ENCODE data around the gene KCNJ9.

KCNJ9 gene

DNA sequence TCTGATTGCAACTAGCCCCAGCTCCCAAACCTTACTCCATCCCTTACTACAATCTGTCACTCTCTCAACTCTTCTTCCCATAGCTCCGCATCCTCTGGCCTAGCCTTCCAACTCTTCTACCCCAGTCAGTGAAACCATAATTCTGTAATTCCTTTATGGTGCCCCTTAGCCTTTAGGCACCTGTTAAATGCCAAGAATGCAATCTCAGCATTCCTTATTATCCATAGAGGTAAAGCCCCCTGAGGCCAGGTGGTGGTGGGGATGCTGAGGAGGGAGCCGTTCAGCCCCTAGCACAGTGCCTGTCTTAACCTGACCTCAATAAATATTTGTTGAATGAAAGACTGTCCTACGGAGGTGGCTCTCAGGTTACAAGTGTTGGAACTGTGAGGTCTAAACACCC is 48.2 kb downstream of the KCNJ9 start:
- Histone ChIP-seq H3K79me2 (ENCODE audit: insufficient read depth, low read length) (no peaks in the 10 kb centered on the region), H3K4me2 (ENCODE audit: low read depth, low read length, poor library complexity, severe bottlenecking) (no peak overlapping the region), H3K27me3 (ENCODE audit: insufficient read depth, low read length, poor library complexity, severe bottlenecking) (no peaks in the 10 kb centered on the region), H3F3A (ENCODE audit: low read depth) (no peaks in the 10 kb centered on the region), H2AFZ (ENCODE audit: low read length) (no peak overlapping the region), H3K36me3 (ENCODE audit: insufficient read depth, low read length) (no peaks in the 10 kb centered on the region), H3K9me3 (ENCODE audit: insufficient read depth, low read depth, low read length) (no peaks in the 10 kb centered on the region), H3K9me2 (replicated peaks; ENCODE audit: low read depth, low read length) (no peaks in the 10 kb centered on the region), H3K4me3 (ENCODE audit: low read length, poor library complexity, severe bottlenecking) (no peak overlapping the region), H3K9ac (ENCODE audit: low read depth, low read length, poor library complexity, severe bottlenecking) (no peak overlapping the region), H3K4me1 (ENCODE audit: insufficient read depth, low read length, poor library complexity, severe bottlenecking) (no peaks in the 10 kb centered on the region), H4K20me1 (ENCODE audit: insufficient read depth, low read length, poor library complexity, severe bottlenecking) (no peaks in the 10 kb centered on the region)
- TF ChIP-seq, protein P1, sequence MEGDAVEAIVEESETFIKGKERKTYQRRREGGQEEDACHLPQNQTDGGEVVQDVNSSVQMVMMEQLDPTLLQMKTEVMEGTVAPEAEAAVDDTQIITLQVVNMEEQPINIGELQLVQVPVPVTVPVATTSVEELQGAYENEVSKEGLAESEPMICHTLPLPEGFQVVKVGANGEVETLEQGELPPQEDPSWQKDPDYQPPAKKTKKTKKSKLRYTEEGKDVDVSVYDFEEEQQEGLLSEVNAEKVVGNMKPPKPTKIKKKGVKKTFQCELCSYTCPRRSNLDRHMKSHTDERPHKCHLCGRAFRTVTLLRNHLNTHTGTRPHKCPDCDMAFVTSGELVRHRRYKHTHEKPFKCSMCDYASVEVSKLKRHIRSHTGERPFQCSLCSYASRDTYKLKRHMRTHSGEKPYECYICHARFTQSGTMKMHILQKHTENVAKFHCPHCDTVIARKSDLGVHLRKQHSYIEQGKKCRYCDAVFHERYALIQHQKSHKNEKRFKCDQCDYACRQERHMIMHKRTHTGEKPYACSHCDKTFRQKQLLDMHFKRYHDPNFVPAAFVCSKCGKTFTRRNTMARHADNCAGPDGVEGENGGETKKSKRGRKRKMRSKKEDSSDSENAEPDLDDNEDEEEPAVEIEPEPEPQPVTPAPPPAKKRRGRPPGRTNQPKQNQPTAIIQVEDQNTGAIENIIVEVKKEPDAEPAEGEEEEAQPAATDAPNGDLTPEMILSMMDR (conservative IDR thresholded peaks at IDR 0.05; ENCODE audit: low read length), result no peak
- TF ChIP-seq EZH2phosphoT487 (IDR thresholded peaks at IDR 0.05; ENCODE audit: borderline replicate concordance), result no peak

DNA sequence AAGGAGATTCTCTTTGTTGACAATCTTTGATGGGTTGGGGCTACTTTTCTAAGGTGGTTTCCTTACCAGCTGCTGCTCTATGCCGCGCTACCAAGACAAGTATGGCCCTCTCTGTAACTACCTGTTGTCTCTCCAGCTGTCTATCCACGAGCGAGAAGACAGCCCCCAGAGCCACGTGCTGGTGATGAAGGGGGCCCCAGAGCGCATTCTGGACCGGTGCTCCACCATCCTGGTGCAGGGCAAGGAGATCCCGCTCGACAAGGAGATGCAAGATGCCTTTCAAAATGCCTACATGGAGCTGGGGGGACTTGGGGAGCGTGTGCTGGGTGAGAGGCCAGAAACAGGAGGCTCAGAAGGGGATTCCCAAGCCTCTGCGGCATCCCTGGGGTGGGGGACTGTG is 48.6 kb downstream of the KCNJ9 start:
- Histone ChIP-seq H3K4me3 (ENCODE audit: low read length, poor library complexity, severe bottlenecking) (no peak overlapping the region), H3K4me1 (ENCODE audit: insufficient read depth, low read length, poor library complexity, severe bottlenecking) (no peaks in the 10 kb centered on the region), H2AFZ (ENCODE audit: low read length) (no peak overlapping the region), H3K9me2 (replicated peaks; ENCODE audit: low read depth, low read length) (no peaks in the 10 kb centered on the region), H3K4me2 (ENCODE audit: low read depth, low read length, poor library complexity, severe bottlenecking) (no peak overlapping the region), H3K79me2 (ENCODE audit: insufficient read depth, low read length) (no peaks in the 10 kb centered on the region), H3K27me3 (ENCODE audit: insufficient read depth, low read length, poor library complexity, severe bottlenecking) (no peaks in the 10 kb centered on the region), H3K9me3 (ENCODE audit: insufficient read depth, low read depth, low read length) (no peaks in the 10 kb centered on the region), H3K9ac (ENCODE audit: low read depth, low read length, poor library complexity, severe bottlenecking) (no peak overlapping the region), H3F3A (ENCODE audit: low read depth) (no peaks in the 10 kb centered on the region), H3K36me3 (ENCODE audit: insufficient read depth, low read length) (no peaks in the 10 kb centered on the region), H4K20me1 (ENCODE audit: insufficient read depth, low read length, poor library complexity, severe bottlenecking) (no peaks in the 10 kb centered on the region)
- TF ChIP-seq, protein P1 (conservative IDR thresholded peaks at IDR 0.05; ENCODE audit: low read length), result no peak
- TF ChIP-seq EZH2phosphoT487 (IDR thresholded peaks at IDR 0.05; ENCODE audit: borderline replicate concordance), result no peak

DNA sequence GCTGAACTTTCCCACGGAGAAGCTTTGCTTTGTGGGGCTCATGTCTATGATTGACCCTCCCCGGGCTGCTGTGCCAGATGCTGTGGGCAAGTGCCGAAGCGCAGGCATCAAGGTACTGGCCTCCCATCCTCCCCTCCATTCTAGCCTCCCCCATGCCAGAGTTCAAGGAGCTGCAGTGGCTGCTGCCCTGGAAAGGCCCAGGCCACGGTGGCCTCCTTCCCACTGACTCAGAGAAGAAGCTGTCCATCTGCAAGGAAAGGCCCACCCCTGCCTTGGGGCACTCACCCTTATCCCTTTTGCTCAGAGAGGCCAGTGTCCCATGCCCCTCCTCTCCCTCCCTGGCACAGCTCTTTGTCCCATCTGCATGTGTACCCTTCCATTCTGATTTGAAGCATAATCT is 49.1 kb downstream of the KCNJ9 start:
- Histone ChIP-seq H3K4me2 (ENCODE audit: low read depth, low read length, poor library complexity, severe bottlenecking) (no peak overlapping the region), H3K36me3 (ENCODE audit: insufficient read depth, low read length) (no peaks in the 10 kb centered on the region), H3K79me2 (ENCODE audit: insufficient read depth, low read length) (no peaks in the 10 kb centered on the region), H3F3A (ENCODE audit: low read depth) (no peaks in the 10 kb centered on the region), H3K4me3 (ENCODE audit: low read length, poor library complexity, severe bottlenecking) (no peak overlapping the region), H2AFZ (ENCODE audit: low read length) (no peak overlapping the region), H3K4me1 (ENCODE audit: insufficient read depth, low read length, poor library complexity, severe bottlenecking) (no peaks in the 10 kb centered on the region), H4K20me1 (ENCODE audit: insufficient read depth, low read length, poor library complexity, severe bottlenecking) (no peaks in the 10 kb centered on the region), H3K27me3 (ENCODE audit: insufficient read depth, low read length, poor library complexity, severe bottlenecking) (no peaks in the 10 kb centered on the region), H3K9me3 (ENCODE audit: insufficient read depth, low read depth, low read length) (no peaks in the 10 kb centered on the region), H3K9ac (ENCODE audit: low read depth, low read length, poor library complexity, severe bottlenecking) (no peak overlapping the region), H3K9me2 (replicated peaks; ENCODE audit: low read depth, low read length) (no peaks in the 10 kb centered on the region)
- TF ChIP-seq, protein P1 (conservative IDR thresholded peaks at IDR 0.05; ENCODE audit: low read length), result no peak
- TF ChIP-seq EZH2phosphoT487 (IDR thresholded peaks at IDR 0.05; ENCODE audit: borderline replicate concordance), result no peak
